Lower leg skin (tissue), 3 donors: ENCODE data around the gene TICRR.

ENCODE experiments used
- POLR2A ChIP-seq, 2 donors: fragments of 450-650 bp; IDR thresholded peaks; one replicate each; pipeline ENCODE4 v1.6.1; 2016 to 2017; ENCODE audit warnings: antibody characterized with exemption in 2 of 2, mild to moderate bottlenecking in 1 of 2, moderate library complexity in 1 of 2
- TF ChIP-seq, protein P1 (sequence below), 3 donors: fragments of 450-650 bp; IDR thresholded peaks; one replicate each; pipeline ENCODE4 v1.5.1; 2016; ENCODE audit warnings: antibody characterized with exemption in 3 of 3, mild to moderate bottlenecking in 3 of 3, moderate library complexity in 2 of 3

DNA sequence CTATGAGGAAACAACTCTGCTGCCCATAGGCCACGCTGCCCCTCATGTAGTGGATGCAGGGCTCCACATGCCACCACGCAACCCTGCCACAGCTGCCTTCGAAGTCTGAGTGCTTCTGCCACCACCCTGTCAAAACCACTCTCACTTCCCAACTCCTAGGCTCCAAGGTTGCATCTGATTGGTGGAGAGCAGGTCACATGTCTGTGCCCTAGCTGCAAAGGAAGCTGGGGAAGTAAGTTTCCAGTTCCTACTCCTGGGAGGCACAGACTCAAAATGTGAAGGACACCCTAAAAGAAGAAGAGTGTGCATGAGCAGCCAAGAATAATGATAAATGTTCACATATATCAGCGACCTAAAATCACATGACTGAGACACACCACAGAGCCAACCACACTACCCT, 31.9 kb upstream of the TICRR start:
- TF ChIP-seq, protein P1, sequence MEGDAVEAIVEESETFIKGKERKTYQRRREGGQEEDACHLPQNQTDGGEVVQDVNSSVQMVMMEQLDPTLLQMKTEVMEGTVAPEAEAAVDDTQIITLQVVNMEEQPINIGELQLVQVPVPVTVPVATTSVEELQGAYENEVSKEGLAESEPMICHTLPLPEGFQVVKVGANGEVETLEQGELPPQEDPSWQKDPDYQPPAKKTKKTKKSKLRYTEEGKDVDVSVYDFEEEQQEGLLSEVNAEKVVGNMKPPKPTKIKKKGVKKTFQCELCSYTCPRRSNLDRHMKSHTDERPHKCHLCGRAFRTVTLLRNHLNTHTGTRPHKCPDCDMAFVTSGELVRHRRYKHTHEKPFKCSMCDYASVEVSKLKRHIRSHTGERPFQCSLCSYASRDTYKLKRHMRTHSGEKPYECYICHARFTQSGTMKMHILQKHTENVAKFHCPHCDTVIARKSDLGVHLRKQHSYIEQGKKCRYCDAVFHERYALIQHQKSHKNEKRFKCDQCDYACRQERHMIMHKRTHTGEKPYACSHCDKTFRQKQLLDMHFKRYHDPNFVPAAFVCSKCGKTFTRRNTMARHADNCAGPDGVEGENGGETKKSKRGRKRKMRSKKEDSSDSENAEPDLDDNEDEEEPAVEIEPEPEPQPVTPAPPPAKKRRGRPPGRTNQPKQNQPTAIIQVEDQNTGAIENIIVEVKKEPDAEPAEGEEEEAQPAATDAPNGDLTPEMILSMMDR (IDR thresholded peaks at IDR 0.05), result no peak
- no peak for TF ChIP-seq POLR2A (IDR thresholded peaks at IDR 0.05)
